ENCODE measurements around the gene RECK. TPM values are rescaled to one million over a fixed set of nuclear protein-coding genes. Genes with fewer than 3 reads are reported as not detected.

The RECK gene
- total RNA-seq, 1 experiment from 2014 or later, result 2.1 TPM

DNA sequence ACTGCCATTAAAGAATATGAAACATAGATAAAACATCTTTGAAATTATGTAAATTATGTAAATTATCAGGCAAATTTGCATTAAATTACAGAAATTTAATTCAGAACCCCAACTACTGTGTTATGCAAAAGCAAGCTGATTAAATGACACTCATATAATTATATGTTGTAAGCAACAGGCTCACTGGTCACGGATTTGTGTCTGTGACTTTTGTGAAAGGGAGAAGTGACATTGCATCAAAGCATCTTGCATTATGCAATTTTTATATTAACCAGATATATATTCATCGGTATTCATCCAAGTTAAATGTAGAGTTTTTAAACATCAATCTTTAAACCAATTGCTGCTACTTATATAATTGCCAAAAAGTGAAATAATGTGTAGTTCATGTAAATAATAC, 86.8 kb downstream of the RECK start:
- ChIA-PET CTCF (no interaction called here), POLR2A (ENCODE audit: unreplicated experiment) (no interaction called here)
- H3K27ac ChIP-seq, result no peak overlapping the region
- BruUV-seq (replicated peaks), result no TSS peak
- no peaks in the 10 kb centered on the region for H3K9me3 ChIP-seq (ENCODE audit: insufficient read depth, low read depth)
- H3K4me2 ChIP-seq, result no peak overlapping the region
- no peaks in the 10 kb centered on the region for H3K79me2 ChIP-seq (ENCODE audit: low read depth)
- H4K20me1 ChIP-seq (ENCODE audit: insufficient read depth), result no peaks in the 10 kb centered on the region
- no peaks in the 10 kb centered on the region for H3F3A ChIP-seq (ENCODE audit: insufficient read depth, low read depth)
- no peaks in the 10 kb centered on the region for H3K36me3 ChIP-seq (ENCODE audit: low read depth)
- H3K4me1 ChIP-seq (replicated peaks; ENCODE audit: insufficient read depth), result no peaks in the 10 kb centered on the region
- no peaks in the 10 kb centered on the region for H3K9me2 ChIP-seq (ENCODE audit: insufficient read depth)
- intact Hi-C loops (cut with micrococcal nuclease; ENCODE audit: unreplicated experiment), result no loop called here
- H2AFZ ChIP-seq, result no peak overlapping the region
- no peak overlapping the region for H3K4me3 ChIP-seq
- no peaks in the 10 kb centered on the region for H3K27me3 ChIP-seq (ENCODE audit: insufficient read depth, low read depth)
- TF ChIP-seq CTCF (conservative IDR thresholded peaks at IDR 0.05), result no peak
- TF ChIP-seq EZH2 (IDR thresholded peaks at IDR 0.05; ENCODE audit: low read depth), result no peak
- DNase-seq, result no peak

- DNase-seq, result no peak
- POLR2A ChIA-PET (ENCODE audit: unreplicated experiment), result no interaction called here
- no peaks in the 10 kb centered on the region for H3K36me3 ChIP-seq (ENCODE audit: low read depth)
- CTCF ChIA-PET, result no interaction called here
- intact Hi-C loops (cut with micrococcal nuclease; ENCODE audit: unreplicated experiment), result no loop called here
- H3K9me3 ChIP-seq (ENCODE audit: insufficient read depth, low read depth), result no peaks in the 10 kb centered on the region
- no peak overlapping the region for H2AFZ ChIP-seq
- no TSS peak for BruUV-seq (replicated peaks)
- no peaks in the 10 kb centered on the region for H3K27me3 ChIP-seq (ENCODE audit: insufficient read depth, low read depth)
- H4K20me1 ChIP-seq (ENCODE audit: insufficient read depth), result no peaks in the 10 kb centered on the region
- no peak overlapping the region for H3K4me2 ChIP-seq
- no peaks in the 10 kb centered on the region for H3K79me2 ChIP-seq (ENCODE audit: low read depth)
- H3K4me3 ChIP-seq, result no peak overlapping the region
- no peaks in the 10 kb centered on the region for H3K4me1 ChIP-seq (replicated peaks; ENCODE audit: insufficient read depth)
- no peaks in the 10 kb centered on the region for H3K9me2 ChIP-seq (ENCODE audit: insufficient read depth)
- H3K27ac ChIP-seq, result no peak overlapping the region
- no peak for TF ChIP-seq EZH2 (IDR thresholded peaks at IDR 0.05; ENCODE audit: low read depth)
- no peak for TF ChIP-seq CTCF (conservative IDR thresholded peaks at IDR 0.05)
- H3F3A ChIP-seq (ENCODE audit: insufficient read depth, low read depth), result no peaks in the 10 kb centered on the region
Measured at GRCh38 chr9:36125062-36125855, 88.5 kb downstream of the RECK start.

DNA sequence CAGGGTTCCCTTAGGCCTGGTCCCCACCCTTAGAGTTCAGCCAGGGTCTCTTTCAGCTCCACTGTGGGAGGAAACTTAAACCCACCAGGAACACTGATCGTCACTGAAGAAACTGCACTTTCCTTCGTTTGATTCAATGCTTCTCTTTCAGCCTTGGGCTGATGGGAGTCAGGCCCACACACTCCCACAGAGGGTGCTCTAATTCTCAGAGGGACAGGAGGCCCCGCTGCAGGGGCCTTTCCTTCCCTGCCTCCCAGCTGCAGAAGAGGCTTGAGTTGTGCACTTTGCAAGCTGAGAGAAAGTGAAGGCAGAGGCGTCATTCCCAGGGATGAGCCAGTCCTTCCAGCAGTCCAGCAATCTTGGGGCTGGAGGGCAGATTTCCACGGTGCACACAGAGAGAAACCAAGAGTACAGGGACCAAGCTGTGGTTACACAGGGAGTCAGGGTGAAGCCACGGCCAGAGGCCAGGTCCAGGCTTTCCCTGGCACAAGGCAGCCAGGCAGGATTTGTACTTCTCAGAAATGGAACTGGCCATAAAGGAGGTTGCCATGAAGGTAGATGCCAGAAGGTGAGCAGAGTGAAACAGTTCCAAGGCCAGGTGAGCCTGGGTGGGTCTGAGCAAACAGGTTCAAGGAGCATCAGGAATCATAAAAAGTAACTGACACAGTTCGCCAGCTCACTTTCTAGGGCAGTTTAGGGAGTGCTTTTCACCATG, 89.5 kb downstream of the RECK start:
- no peaks in the 10 kb centered on the region for H3K79me2 ChIP-seq (ENCODE audit: low read depth)
- no peak overlapping the region for H3K4me2 ChIP-seq
- ChIA-PET CTCF (no interaction called here), POLR2A (ENCODE audit: unreplicated experiment) (no interaction called here)
- BruUV-seq (replicated peaks), result no TSS peak
- H3K27ac ChIP-seq, result no peak overlapping the region
- no peak for TF ChIP-seq EZH2 (IDR thresholded peaks at IDR 0.05; ENCODE audit: low read depth)
- no peak for TF ChIP-seq CTCF (conservative IDR thresholded peaks at IDR 0.05)
- no peak overlapping the region for H2AFZ ChIP-seq
- no peaks in the 10 kb centered on the region for H3K27me3 ChIP-seq (ENCODE audit: insufficient read depth, low read depth)
- intact Hi-C loops (cut with micrococcal nuclease; ENCODE audit: unreplicated experiment), result no loop called here
- H3F3A ChIP-seq (ENCODE audit: insufficient read depth, low read depth), result no peaks in the 10 kb centered on the region
- no peaks in the 10 kb centered on the region for H3K36me3 ChIP-seq (ENCODE audit: low read depth)
- H3K4me1 ChIP-seq (replicated peaks; ENCODE audit: insufficient read depth), result no peaks in the 10 kb centered on the region
- DNase-seq, result no peak
- H3K9me3 ChIP-seq (ENCODE audit: insufficient read depth, low read depth), result no peaks in the 10 kb centered on the region
- no peaks in the 10 kb centered on the region for H4K20me1 ChIP-seq (ENCODE audit: insufficient read depth)
- H3K9me2 ChIP-seq (ENCODE audit: insufficient read depth), result no peaks in the 10 kb centered on the region
- no peak overlapping the region for H3K4me3 ChIP-seq

All from PC-9 (cell line).